Mesenchymal stem cell (in vitro differentiated cells and primary cell): ENCODE results near the gene PRRC2C.

Source experiments
- DNase-seq: peaks from one replicate; pipeline ENCODE4 v3.0.0-alpha.2; 2013
- H2AFZ ChIP-seq: one replicate; pipeline ENCODE4 v1.6.1; 2013; ENCODE audit warnings: low read depth, mild to moderate bottlenecking, control low read depth, inconsistent platforms, low read length, moderate library complexity
- H2AK5ac ChIP-seq: 2 replicates; pipeline ENCODE4 v1.6.1; 2013; ENCODE audit warnings: low read length, moderate library complexity, mild to moderate bottlenecking, inconsistent platforms; ENCODE audit not compliant: severe bottlenecking
- H2BK120ac ChIP-seq: one replicate; pipeline ENCODE4 v1.6.1; 2013; ENCODE audit warnings: low read depth, mild to moderate bottlenecking, inconsistent platforms, low read length, moderate library complexity
- H2BK12ac ChIP-seq, 2 experiments: one replicate each; pipeline ENCODE4 v1.6.1; 2013; ENCODE audit warnings: inconsistent platforms in 2 of 2, low read length in 2 of 2, mild to moderate bottlenecking in 2 of 2, moderate library complexity in 2 of 2, control low read depth in 1 of 2
- H2BK15ac ChIP-seq: one replicate; pipeline ENCODE4 v1.6.1; 2013; ENCODE audit warnings: mild to moderate bottlenecking, low read depth, inconsistent platforms; ENCODE audit not compliant: poor library complexity, severe bottlenecking
- H2BK5ac ChIP-seq: 2 replicates; pipeline ENCODE4 v1.6.1; 2013; ENCODE audit warnings: low read depth, mild to moderate bottlenecking, low read length, control low read depth, inconsistent platforms; ENCODE audit not compliant: poor library complexity, severe bottlenecking
- H3K14ac ChIP-seq, 2 experiments: one replicate each; pipeline ENCODE4 v1.6.1; 2013; ENCODE audit warnings: inconsistent platforms in 2 of 2, low read length in 2 of 2, control low read depth in 1 of 2, mild to moderate bottlenecking in 1 of 2, moderate library complexity in 1 of 2
- H3K18ac ChIP-seq, 2 experiments: one replicate each; pipeline ENCODE4 v1.6.1; 2013; ENCODE audit warnings: inconsistent platforms in 2 of 2, low read length in 2 of 2, control low read depth in 1 of 2, low read depth in 1 of 2, mild to moderate bottlenecking in 1 of 2
- H3K23ac ChIP-seq, 2 experiments: one replicate each; pipeline ENCODE4 v1.6.1; 2013; ENCODE audit warnings: inconsistent platforms in 2 of 2, low read length in 2 of 2, mild to moderate bottlenecking in 2 of 2, moderate library complexity in 2 of 2, control low read depth in 1 of 2
- H3K27ac ChIP-seq: 2 replicates; pipeline ENCODE4 v1.5.1; 2013; ENCODE audit warnings: mild to moderate bottlenecking, moderate library complexity, low read length, control low read depth, inconsistent platforms; ENCODE audit not compliant: poor library complexity, severe bottlenecking
- H3K27me3 ChIP-seq, 2 experiments: 2 replicates each; pipeline versions ENCODE4 v1.6.1 to v1.7.0; 2013; ENCODE audit warnings: low read length in 2 of 2, mild to moderate bottlenecking in 2 of 2, moderate library complexity in 2 of 2, control low read depth in 1 of 2, inconsistent platforms in 1 of 2; ENCODE audit not compliant: control insufficient read depth in 1 of 2, insufficient read depth in 1 of 2
- H3K36me3 ChIP-seq, 2 experiments: 2 replicates each; pipeline versions ENCODE4 v1.6.1 to v1.7.0; 2013; ENCODE audit warnings: low read length in 2 of 2, control low read depth in 1 of 2, inconsistent platforms in 1 of 2, low read depth in 1 of 2, mild to moderate bottlenecking in 1 of 2; ENCODE audit not compliant: insufficient read depth in 2 of 2, control insufficient read depth in 1 of 2
- H3K4ac ChIP-seq, 2 experiments: one replicate each; pipeline ENCODE4 v1.6.1; 2013; ENCODE audit warnings: inconsistent platforms in 2 of 2, low read length in 2 of 2, mild to moderate bottlenecking in 2 of 2, moderate library complexity in 2 of 2, control low read depth in 1 of 2, low read depth in 1 of 2
- H3K4me1 ChIP-seq: 2 replicates; pipeline ENCODE4 v1.6.1; 2013; ENCODE audit warnings: low read depth, low read length, control low read depth; ENCODE audit not compliant: control insufficient read depth, insufficient read depth
- H3K4me2 ChIP-seq: 2 replicates; pipeline ENCODE4 v1.6.1; 2013; ENCODE audit warnings: low read length, mild to moderate bottlenecking, inconsistent platforms; ENCODE audit not compliant: poor library complexity, severe bottlenecking
- H3K4me3 ChIP-seq, 2 experiments: 2 replicates each; pipeline versions ENCODE4 v1.5.1 to v1.7.0; 2013; ENCODE audit warnings: low read length in 2 of 2, mild to moderate bottlenecking in 2 of 2, control low read depth in 1 of 2, low read depth in 1 of 2; ENCODE audit not compliant: insufficient read depth in 1 of 2
- H3K79me1 ChIP-seq: replicated peaks from 2 replicates; pipeline ENCODE4 v1.6.1; 2013; ENCODE audit warnings: mild to moderate bottlenecking, control low read depth, low read length, inconsistent platforms; ENCODE audit not compliant: poor library complexity, severe bottlenecking
- H3K9ac ChIP-seq: 2 replicates; pipeline ENCODE4 v1.7.0; 2013; ENCODE audit warnings: mild to moderate bottlenecking, low read length, moderate library complexity
- H3K9me3 ChIP-seq: 2 replicates; pipeline ENCODE4 v1.7.0; 2013; ENCODE audit warnings: mild to moderate bottlenecking, low read length; ENCODE audit not compliant: control insufficient read depth
- H4K8ac ChIP-seq: one replicate; pipeline ENCODE4 v1.6.1; 2013; ENCODE audit warnings: inconsistent platforms, mild to moderate bottlenecking, low read length, moderate library complexity
- H4K91ac ChIP-seq: one replicate; pipeline ENCODE4 v1.6.1; 2013; ENCODE audit warnings: mild to moderate bottlenecking, low read length, inconsistent platforms
- WGBS: methylation state at CpG from one replicate; pipeline ENCODE4 v1.1.7; 2013; ENCODE audit warnings: mixed read lengths; 5-methylcytosine and 5-hydroxymethylcytosine counted together

Gene PRRC2C

GRCh38 chr1:171506525-171507304, 21.4 kb downstream of the PRRC2C start:
- Histone ChIP-seq H2AK5ac (no peak overlapping the region), H2BK5ac (no peak overlapping the region), H2AFZ (no peak overlapping the region), H3K27me3 (no peaks in the 10 kb centered on the region), H3K79me1 (no peaks in the 10 kb centered on the region), H3K14ac (no peak overlapping the region), H3K4me2 (no peak overlapping the region), H4K91ac (no peak overlapping the region), H3K36me3 (peaks cover 4 to 10% of the 10 kb centered on the region in 2 experiments), H3K4me3 (no peak overlapping the region), H4K8ac (no peak overlapping the region), H3K4ac (no peak overlapping the region), H3K4me1 (peaks cover 4% of the 10 kb centered on the region), H3K27ac (no peak overlapping the region), H2BK12ac (no peak overlapping the region), H3K9ac (no peak overlapping the region), H3K23ac (no peak overlapping the region), H3K18ac (no peak overlapping the region), H2BK120ac (no peak overlapping the region), H2BK15ac (no peak overlapping the region), H3K9me3 (no peaks in the 10 kb centered on the region)
- WGBS = no CpG with 5 or more reads among the region's 1 CpG
- DNase-seq = peak; percentile 43

DNA sequence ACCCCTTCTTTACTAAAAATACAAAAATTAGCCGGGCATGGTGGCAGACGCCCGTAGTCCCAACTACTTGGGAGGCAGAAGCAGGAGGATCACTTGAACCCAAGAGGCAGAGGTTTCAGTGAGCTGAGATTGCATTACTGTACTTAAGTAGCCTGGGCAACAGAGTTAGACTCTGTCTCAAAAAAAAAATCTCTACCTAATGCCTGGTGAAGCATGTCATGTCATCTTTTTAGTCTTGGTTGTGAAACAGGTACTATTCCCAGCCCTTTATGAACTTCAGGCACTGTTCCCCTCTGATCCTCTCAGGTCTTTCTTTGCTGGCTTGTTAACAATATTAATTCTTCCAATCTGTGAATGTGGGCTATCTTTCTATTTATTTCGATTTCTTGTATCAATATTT, 22.1 kb downstream of the PRRC2C start:
- H2BK15ac ChIP-seq = no peak overlapping the region
- H2BK12ac ChIP-seq = no peak overlapping the region
- no peak overlapping the region for H3K14ac ChIP-seq
- no peak overlapping the region for H3K9ac ChIP-seq
- H4K8ac ChIP-seq = no peak overlapping the region
- no peak overlapping the region for H4K91ac ChIP-seq
- H2BK120ac ChIP-seq = no peak overlapping the region
- no peak overlapping the region for H3K18ac ChIP-seq
- H2AFZ ChIP-seq = no peak overlapping the region
- H3K79me1 ChIP-seq = no peaks in the 10 kb centered on the region
- H2AK5ac ChIP-seq = no peak overlapping the region
- no CpG with 5 or more reads among the region's 4 CpGs for WGBS
- no peak overlapping the region for H3K4me2 ChIP-seq
- peaks cover 4 to 10% of the 10 kb centered on the region in 2 experiments for H3K36me3 ChIP-seq
- no peak for DNase-seq
- no peak overlapping the region for H3K23ac ChIP-seq
- no peak overlapping the region for H3K27ac ChIP-seq
- no peak overlapping the region for H3K4ac ChIP-seq
- H3K9me3 ChIP-seq = no peaks in the 10 kb centered on the region
- no peaks in the 10 kb centered on the region for H3K27me3 ChIP-seq
- H3K4me3 ChIP-seq = no peak overlapping the region
- H2BK5ac ChIP-seq = no peak overlapping the region
- peaks cover 4% of the 10 kb centered on the region for H3K4me1 ChIP-seq

DNA sequence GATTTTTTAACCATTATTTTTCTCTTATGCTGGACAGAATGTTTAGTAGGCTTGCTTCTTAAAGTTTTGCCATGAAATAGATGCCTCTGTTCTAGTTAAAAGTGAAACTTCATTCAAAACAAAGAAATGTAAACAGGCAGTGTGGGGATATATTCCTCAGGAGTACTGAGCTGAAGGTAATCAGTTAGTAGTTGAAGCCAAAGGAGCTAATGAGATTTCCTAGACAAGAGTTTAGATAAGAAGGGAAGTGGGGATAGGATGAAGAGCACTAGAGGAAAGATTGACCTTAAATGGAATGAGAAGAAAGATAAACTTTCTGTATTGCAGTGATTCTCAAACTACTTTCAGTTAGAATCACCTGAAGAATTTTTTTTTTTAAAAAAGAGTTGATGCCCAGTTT, 23.9 kb downstream of the PRRC2C start:
- H3K23ac ChIP-seq = no peak overlapping the region
- H3K4ac ChIP-seq = no peak overlapping the region
- H3K4me3 ChIP-seq = no peak overlapping the region
- H3K36me3 ChIP-seq = peaks cover 0 to 14% of the 10 kb centered on the region in 2 experiments
- no peak overlapping the region for H2BK5ac ChIP-seq
- no peak overlapping the region for H2AFZ ChIP-seq
- H4K8ac ChIP-seq = no peak overlapping the region
- H2BK12ac ChIP-seq = no peak overlapping the region
- no peaks in the 10 kb centered on the region for H3K79me1 ChIP-seq
- H3K9ac ChIP-seq = no peak overlapping the region
- H2BK15ac ChIP-seq = no peak overlapping the region
- H4K91ac ChIP-seq = no peak overlapping the region
- no peak overlapping the region for H2BK120ac ChIP-seq
- peaks cover 4% of the 10 kb centered on the region for H3K4me1 ChIP-seq
- H2AK5ac ChIP-seq = no peak overlapping the region
- H3K4me2 ChIP-seq = no peak overlapping the region
- H3K9me3 ChIP-seq = no peaks in the 10 kb centered on the region
- H3K14ac ChIP-seq = no peak overlapping the region
- no peak overlapping the region for H3K18ac ChIP-seq
- peak; percentile 33 for DNase-seq
- no peaks in the 10 kb centered on the region for H3K27me3 ChIP-seq
- H3K27ac ChIP-seq = no peak overlapping the region

DNA sequence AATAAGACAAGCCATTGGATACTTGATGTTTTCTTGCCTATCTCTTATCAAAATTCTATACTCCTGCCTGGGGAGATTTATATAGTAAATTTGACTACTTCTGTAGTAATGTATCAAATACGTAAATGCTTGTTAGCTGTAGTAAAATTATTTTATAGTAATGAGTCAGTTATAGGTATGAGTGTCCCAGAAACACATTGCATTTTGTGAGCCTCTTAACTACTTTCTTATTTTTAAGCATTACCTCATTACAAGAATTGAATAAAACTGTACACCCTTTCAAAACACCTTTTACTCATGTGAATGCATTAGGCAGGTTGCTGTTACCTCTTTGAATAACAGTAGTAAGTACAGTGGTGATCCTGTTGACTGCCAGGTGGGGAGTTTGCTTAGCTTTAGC, 28.4 kb downstream of the PRRC2C start:
- WGBS = no CpG with 5 or more reads among the region's 1 CpG
- no peak overlapping the region for H2BK12ac ChIP-seq

More for the DNA sequence above, 28.4 kb downstream of the PRRC2C start:
- H3K36me3 ChIP-seq = peaks cover 8 to 58% of the 10 kb centered on the region in 2 experiments
- no peak overlapping the region for H3K9ac ChIP-seq
- no peak overlapping the region for H2BK5ac ChIP-seq
- no peak overlapping the region for H3K4me3 ChIP-seq
- H2BK15ac ChIP-seq = no peak overlapping the region
- DNase-seq = no peak
- no peak overlapping the region for H4K91ac ChIP-seq
- H3K18ac ChIP-seq = no peak overlapping the region
- no peaks in the 10 kb centered on the region for H3K4me1 ChIP-seq
- H2AFZ ChIP-seq = no peak overlapping the region
- no peaks in the 10 kb centered on the region for H3K27me3 ChIP-seq
- no peak overlapping the region for H3K4ac ChIP-seq
- H2BK120ac ChIP-seq = no peak overlapping the region
- H3K4me2 ChIP-seq = no peak overlapping the region
- H3K79me1 ChIP-seq = peaks cover 7% of the 10 kb centered on the region
- no peak overlapping the region for H3K27ac ChIP-seq
- H2AK5ac ChIP-seq = no peak overlapping the region
- no peaks in the 10 kb centered on the region for H3K9me3 ChIP-seq
- no peak overlapping the region for H4K8ac ChIP-seq
- no peak overlapping the region for H3K23ac ChIP-seq
- H3K14ac ChIP-seq = no peak overlapping the region
